GM19372 (cell line): ENCODE measurements around the gene TP53.
"Not testable (repeated sequence)": the region's sequence is repeated elsewhere in the genome, so short reads cannot be mapped to it uniquely, and the experiment has no call there.

Source experiments
- ATAC-seq: cut with Tn5 transposase; IDR thresholded peaks from one replicate; pipeline ENCODE4 v1.9.1; 2021; ENCODE audit warnings: mild to moderate bottlenecking, low read depth, moderate library complexity; ENCODE audit not compliant: unreplicated experiment

TP53 gene

DNA sequence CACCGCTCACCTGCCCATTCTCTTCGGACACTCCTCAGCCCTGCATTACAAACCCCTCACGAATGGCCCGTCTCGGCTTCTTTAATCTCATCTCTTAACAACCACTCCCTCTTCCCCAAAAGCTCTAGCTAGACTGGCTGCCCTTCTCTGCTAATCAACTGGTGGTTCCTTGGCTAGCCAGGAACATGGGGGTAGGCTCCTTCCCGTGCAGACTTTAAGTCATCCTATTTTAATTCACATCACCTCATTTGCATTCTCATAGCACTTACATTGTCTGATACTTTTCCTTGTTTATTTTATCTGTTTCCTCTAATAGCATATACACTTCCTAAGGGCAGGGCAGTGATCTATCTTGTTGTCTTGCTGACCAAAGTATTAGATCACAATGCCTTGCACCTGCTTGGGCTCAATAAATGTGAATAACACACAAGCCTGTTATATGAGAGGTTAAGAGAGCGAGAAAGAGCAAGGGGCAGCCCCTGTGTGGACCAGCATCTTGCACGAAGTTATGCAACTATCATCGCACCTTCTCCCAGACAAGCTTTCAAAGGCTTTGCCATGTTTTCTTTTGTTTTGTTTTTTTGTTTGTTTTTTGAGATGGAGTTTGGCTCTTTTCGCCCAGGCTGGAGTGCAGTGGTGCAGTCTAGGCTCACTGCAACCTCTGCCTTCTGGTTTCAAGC is 9.8 kb downstream of the TP53 start:
- ATAC-seq, result no peak

DNA sequence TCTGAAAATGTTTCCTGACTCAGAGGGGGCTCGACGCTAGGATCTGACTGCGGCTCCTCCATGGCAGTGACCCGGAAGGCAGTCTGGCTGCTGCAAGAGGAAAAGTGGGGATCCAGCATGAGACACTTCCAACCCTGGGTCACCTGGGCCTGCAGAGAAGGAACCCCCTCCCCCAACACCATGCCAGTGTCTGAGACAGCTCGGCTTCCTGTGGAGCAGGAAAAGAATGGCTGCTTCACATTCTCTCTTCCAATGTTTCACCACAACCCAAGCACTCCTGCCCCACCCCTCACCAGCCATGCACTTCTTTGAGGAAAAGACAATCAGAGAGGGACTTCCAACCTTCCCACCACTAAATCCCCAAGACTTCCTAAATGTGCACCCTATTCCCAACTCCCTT is 10.8 kb downstream of the TP53 start:
- no peak for ATAC-seq

DNA sequence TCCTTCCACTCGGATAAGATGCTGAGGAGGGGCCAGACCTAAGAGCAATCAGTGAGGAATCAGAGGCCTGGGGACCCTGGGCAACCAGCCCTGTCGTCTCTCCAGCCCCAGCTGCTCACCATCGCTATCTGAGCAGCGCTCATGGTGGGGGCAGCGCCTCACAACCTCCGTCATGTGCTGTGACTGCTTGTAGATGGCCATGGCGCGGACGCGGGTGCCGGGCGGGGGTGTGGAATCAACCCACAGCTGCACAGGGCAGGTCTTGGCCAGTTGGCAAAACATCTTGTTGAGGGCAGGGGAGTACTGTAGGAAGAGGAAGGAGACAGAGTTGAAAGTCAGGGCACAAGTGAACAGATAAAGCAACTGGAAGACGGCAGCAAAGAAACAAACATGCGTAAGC is 12.4 kb downstream of the TP53 start:
- no peak for ATAC-seq

DNA sequence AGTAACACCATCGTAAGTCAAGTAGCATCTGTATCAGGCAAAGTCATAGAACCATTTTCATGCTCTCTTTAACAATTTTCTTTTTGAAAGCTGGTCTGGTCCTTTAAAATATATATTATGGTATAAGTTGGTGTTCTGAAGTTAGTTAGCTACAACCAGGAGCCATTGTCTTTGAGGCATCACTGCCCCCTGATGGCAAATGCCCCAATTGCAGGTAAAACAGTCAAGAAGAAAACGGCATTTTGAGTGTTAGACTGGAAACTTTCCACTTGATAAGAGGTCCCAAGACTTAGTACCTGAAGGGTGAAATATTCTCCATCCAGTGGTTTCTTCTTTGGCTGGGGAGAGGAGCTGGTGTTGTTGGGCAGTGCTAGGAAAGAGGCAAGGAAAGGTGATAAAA is 14.1 kb downstream of the TP53 start:
- no peak for ATAC-seq

DNA sequence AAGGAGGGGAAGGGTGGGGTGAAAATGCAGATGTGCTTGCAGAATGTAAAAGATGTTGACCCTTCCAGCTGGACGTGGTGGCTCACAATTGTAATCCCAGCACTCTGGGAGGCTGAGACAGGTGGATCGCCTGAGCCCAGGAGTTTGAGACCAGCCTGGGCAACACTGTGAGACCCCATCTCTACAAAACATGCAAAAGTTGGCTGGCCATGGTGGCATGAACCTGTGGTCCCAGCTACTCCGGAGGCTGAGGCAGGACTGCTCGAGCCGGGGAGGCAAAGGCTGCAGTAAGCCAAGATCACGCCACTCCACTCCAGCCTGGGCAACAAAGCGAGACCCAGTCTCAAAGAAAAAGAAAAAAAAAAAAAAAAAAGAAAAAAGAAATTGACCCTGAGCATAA is 18.8 kb downstream of the TP53 start:
- no peak for ATAC-seq

DNA sequence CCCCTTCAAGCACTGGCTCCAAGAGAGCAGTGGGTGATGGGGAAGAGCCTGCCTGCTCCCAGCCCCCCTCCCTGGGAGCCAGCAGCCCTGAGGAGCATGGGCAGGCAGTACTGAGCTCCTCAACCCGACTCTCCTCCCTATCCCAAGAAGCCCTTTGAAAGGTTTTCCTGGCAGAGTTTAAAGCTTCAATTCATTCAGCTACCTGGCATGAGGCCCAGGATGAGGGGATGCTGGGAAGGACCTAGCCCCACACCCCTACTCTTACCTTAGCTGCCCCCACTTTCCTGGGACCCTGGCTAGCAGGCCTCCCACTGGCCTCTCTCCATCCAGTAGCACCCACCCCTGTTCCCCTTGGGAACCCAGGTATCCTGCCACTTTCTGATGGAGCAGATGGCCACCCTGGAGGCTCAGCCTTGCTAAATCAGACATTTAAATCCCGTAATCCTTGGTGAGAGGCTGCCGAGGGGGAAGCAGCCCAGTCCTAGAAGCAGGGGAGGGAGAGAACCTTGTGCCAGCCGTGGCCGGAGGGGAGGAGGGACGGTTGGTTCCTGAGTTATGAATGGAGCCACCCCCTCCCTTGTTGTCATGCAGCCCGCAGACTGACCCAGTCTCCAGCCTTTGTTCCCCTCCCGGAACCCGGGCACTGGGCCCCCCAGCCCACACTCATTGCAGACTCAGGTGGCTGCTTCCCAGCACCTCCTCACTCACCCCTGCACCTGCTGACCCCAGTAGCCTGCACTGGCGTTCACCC is 19.5 kb downstream of the TP53 start:
- ATAC-seq, result no peak

DNA sequence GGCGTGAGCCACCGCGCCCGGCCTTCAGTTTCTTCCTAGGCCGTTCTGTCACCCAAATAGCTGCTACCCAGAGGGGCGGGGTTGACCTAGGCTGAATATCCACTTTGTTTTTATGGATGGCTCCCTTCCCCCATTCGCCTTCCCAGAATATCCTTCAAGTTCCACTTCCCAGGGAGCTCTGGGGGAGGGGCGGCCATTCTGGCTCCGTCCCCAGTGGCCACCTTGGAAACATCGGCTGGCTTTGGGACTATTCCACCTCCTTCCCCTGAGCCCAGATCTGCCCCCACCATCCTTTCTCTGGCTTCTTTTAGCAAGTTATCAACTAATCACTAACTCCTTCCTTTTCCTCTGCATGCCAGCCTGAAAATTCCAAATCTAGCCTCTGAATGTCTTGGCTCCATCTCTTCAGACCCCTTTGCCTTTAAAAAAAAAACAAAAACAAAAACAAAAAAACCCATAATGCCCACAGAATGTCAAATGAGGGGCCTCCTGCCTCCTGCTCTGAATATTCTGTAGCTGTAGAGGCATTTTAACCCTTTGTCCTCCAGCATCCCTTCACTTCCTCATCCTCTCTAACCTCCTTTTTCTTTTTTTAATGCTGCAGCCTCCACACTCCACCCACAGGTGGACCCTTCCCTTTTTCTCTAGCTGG is 30.2 kb downstream of the TP53 start:
- ATAC-seq, result no peak

DNA sequence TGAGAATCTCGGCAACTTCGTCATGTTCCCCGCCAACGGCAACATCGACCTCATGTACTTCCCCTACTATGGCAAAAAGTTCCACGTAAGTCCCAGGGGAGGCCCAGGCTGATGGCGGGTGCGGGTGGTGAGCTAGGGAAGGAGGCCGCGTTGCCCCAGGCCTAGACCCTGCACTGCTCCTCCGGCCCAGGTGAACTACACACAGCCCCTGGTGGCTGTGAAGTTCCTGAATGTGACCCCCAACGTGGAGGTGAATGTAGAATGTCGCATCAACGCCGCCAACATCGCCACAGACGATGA is 31.8 kb downstream of the TP53 start:
- ATAC-seq, result no peak

DNA sequence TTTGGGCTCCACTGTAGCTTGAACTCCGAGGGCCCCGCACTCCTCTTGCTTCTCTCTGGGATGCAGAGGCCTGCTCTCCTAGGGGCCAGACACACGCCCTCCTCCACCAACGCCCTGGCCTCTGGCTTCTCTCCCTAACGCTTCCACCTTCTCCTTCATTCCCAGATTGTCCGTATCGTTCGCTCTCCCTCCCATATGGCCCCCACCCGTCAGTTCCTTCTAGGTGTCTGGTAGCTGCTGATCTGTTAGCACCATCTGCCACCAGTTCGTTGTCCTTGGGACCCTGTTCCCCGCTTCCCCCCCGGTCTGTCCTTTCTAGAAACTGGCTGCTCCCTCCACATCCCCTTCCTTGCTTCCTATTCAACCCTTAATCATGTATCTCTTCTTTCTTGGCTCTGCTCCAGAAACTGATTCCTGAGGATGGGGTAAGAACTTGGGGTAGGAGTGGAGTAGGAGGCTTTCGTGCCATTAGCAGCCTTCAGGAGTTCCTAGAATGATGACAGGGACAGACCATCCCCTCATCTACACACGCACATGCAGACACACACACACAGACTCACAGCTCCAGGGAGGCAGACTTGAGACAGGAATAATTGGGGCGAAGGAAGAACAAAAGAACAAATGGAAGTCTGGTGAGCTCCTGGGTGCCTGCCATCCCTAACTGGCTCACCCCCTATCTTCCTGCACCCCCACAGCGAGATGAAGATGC is 32.3 kb downstream of the TP53 start:
- ATAC-seq, result no peak

DNA sequence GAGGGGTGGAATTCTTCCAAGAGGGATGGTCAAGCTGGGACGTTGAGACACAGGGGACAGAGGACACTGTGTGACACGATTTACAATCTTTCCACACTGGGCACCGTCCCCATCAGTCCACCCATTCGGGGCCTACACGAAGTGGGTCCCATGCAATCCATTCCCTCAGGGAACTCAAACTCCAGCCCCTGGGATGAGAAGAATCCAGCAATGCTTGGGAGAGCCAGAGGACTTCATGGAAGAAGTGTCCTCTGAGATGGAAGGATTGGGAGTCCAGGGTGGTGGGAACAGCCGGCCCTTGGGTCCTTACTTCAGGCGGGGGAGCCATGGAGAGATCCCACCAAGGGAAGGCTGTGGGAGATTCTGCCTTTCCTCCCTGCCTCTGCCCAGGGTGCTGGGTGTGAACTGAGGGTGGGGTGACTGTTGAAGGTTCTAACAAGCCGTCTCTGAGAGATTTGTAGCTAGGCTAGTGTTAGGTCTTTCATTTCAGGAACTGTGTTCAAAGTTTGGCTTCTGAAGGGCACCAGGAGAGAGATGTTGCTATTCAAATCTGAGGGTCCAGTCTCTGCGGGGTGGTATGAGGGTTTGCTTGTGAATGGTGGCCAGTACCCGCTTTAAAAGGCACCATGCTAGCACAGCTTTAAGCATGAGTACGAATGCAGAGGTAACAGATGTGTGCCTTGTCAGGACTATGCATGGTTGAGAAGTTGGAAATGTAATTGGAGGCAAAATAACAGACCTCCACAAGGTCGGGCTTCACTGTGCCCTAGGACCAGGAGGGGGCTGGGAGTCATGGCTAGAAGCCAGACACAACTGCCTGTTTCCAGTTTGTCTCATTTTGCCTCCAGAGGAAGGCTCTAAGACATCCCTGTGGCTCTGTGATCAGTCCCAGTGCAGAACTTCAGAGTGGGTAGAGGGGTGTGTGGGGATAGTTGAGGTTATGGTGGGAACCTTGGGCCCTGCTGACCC is 34.6 kb downstream of the TP53 start:
- no peak for ATAC-seq

DNA sequence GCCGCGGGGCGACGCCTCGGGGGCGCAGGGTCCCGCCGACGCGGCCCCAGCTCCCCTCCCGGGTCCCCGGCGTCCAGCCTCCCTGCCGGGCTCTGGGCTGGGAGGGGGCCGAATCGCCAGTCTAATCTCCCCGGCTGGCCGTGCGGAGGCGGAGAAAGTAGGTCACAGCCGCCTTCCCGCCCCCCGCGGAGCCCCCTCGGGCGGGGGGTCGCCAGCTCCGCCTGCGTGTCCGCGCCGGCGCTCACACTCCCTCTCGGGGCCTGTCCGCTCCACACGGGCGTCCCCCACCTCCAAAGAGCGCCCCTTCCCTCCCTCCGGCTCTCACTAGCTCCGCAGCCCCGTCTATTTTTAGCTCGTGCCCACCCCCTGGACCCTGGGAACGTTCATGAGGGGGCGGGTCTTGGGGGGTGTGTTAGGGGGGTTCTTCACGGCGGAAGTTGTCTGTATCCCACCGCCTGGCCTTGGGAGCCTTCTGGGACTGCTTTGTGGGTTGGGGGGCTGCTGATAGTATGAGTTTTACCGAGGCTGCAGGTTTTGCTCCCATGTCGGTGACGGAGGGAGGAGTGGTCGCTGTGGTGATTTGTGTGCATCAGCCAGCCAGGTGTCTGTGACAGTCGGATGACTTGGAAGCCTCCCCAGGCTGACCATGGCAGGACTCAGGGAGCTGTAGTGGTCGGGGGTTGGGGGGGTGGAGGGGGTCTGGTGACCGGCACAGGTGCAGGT is 35.5 kb downstream of the TP53 start:
- no peak for ATAC-seq

DNA sequence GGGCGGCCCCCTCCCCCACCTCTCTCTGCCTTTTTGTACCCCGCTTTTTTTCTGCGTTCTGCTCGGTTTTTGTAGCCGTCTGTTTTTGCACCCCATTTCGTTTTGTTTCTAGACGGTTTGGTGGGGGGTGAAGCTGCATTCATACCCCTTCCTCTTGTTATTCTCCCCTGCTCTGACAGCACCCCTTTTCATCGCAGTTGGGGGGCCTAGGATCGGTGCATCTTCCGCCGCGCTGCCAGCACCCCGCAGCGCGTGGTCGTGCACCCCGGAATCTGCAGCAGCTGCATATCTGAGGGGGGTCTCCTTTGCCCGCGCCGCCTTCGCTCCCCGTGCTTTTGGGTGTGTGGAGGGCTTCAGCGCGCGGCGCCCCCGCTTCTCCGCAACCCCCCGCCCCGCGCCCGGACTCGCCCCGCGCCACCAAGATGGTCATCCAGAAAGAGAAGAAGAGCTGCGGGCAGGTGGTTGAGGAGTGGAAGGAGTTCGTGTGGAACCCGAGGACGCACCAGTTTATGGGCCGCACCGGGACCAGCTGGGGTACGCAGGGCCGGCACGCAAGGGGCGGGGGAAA is 36.1 kb downstream of the TP53 start:
- no peak for ATAC-seq

DNA sequence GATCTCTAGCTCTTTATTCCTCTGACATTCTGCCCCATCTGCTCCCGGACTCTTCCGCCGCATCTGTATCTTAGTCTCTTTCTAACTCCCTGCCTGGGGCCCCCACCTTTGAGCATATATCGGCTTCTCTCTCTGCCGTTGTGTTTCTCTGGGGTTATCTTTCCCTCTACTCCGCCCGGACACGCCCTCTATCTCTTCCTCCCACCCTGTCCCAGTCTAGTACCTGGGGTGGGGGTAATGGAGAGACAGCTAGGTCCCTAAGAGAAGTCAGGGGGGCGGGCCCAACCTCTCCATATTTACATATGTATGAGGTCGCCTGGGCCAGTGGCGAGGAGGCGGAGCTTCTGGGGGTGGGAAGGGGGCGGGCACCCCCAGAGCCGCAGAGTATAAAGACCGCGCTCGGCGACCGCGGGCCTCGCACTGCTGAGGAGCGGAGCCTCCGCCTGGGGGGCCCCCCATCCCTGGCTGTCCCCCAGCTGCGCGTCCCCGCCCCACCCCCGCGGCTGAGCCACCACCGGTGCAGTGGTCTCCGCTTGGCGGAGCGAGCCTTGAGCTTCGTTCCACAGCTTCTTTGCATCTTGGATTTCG is 36.7 kb downstream of the TP53 start, which contains the start of gene ATP1B2:
ATP1B2 (plus strand) TSS at position 418 of the 588 bp plus-strand sequence. CDS start 593 bp downstream, outside the sequence.
- no peak for ATAC-seq

DNA sequence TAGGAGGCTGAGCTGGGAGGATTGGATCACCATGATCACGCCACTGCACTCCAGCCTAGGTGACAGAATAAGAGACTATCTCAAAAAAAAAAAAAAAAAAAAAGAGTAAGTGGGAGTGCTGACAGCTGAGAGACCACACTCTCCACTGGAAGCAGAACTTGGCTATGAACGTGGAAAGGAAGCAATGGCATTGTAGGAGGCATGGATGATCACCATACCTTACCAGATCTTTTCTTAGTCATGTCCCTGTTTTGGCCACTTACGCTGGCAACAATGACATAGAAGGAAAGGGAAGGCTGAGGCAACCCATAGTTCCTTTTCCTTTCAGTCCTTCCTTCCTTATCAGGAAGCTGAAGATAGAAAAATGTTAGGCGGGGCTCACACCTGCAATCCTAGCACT is 40.3 kb downstream of the TP53 start:
- no peak for ATAC-seq

DNA sequence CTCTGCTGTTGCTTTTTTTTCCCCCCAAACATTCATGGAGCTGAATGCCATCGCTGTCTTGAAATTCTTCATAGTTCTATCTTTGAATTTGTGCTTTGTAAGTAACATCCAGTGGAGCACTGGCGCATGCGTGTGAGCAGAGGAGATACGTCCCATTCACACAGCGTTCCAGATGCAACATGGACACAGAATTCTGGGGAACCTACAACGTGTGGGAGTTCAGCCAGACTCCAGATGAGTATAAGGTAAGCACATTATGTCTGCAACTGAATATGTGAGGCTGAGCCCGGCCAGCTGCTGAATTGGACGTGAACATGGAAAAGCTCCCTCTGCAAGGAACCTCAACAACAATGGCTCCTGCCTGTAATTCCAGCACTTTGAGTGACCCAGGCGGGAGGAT is 40.8 kb downstream of the TP53 start:
- ATAC-seq, result no peak

DNA sequence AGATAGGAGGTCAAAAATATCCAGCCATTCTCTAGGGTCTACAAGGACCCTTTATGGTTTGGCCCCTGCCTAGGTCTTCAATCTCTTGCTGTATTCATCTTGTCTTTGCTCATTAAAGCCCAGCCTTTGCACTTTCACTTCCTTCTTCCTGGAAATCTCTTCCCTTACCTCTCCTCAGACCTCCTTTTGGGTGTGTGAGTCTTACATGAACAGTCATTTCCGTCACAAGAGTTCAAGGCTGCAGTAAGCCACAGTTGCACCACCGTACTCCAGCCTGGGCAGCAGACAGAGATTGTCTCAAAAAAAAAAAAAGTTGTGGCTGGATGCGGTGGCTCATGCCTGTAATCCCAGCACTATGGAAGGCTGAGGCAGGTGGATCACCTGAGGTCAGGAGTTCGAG is 42.5 kb downstream of the TP53 start:
- no peak for ATAC-seq

DNA sequence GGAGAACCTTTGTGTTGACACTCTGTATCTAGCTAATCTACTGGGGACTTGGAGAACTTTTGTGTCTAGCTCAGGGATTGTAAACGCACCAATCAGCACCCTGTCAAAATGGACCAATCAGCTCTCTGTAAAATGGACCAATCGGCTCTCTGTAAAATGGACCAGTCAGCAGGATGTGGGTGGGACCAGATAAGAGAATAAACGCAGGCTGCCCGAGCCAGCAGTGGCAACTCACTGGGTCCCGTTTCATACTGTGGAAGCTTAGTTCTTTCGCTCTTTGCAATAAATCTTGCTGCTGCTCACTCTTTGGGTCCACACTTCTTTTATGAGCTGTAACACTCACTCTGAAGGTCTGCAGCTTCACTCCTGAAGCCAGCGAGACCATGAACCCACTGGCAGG is 45.7 kb downstream of the TP53 start:
- ATAC-seq, result not testable (repeated sequence)

DNA sequence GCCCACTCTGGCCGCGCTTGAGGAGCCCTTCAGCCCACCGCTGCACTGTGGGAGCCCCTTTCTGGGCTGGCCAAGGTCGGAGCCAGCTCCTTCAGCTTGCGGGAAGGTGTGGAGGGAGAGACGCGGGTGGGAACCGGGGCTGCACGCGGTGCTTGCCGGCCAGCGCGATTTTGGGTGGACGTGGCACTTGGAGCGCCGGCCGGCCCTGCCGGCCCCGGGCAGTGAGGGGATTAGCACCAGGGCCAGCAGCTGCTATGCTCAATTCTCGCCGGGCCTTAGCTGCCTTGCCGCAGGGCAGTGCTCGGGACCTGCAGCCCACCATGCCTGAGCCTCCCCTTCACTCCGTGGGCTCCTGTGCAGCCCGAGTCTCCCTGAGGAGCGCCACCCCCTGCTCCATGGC is 46.5 kb downstream of the TP53 start:
- no peak for ATAC-seq

DNA sequence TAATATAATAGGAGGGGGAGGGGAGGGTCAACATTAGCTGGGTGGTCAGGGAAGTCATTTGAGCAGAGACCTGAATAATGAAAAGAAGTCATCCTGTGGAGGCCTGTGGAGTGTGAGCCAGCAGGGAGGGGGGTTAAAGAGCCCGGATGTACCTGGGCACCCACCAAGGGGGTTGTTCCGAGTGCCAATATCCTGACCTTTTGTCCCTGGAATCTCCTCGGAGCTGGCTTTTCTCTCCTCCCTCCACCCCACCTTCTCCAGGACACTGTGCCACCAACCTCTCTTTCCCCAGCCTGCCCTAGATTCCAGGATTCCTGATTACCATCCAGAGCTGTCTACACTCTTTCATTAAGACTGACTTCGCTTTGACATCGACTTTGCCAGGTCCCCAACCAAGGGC is 51.1 kb downstream of the TP53 start:
- ATAC-seq, result no peak
